Ovary (tissue), 3 donors: Measurements from ENCODE around the gene EPB41L2.

Experiments
- POLR2A ChIP-seq: fragments of 450-650 bp; IDR thresholded peaks from one replicate; pipeline ENCODE4 v1.6.1; 2017; ENCODE audit warnings: antibody characterized with exemption, mild to moderate bottlenecking, moderate library complexity
- TF ChIP-seq, protein P1 (sequence below), 3 donors: fragments of 450-650 bp in 2 of 3; fragments of 200-600 bp in 1 of 3; IDR thresholded peaks; one replicate each; pipeline versions ENCODE4 v1.5.1 to v1.8.0; 2016 to 2022; ENCODE audit warnings: antibody characterized with exemption in 3 of 3, mild to moderate bottlenecking in 1 of 3
- donor health status: DM: no; HTN: no; CAD: no.

DNA sequence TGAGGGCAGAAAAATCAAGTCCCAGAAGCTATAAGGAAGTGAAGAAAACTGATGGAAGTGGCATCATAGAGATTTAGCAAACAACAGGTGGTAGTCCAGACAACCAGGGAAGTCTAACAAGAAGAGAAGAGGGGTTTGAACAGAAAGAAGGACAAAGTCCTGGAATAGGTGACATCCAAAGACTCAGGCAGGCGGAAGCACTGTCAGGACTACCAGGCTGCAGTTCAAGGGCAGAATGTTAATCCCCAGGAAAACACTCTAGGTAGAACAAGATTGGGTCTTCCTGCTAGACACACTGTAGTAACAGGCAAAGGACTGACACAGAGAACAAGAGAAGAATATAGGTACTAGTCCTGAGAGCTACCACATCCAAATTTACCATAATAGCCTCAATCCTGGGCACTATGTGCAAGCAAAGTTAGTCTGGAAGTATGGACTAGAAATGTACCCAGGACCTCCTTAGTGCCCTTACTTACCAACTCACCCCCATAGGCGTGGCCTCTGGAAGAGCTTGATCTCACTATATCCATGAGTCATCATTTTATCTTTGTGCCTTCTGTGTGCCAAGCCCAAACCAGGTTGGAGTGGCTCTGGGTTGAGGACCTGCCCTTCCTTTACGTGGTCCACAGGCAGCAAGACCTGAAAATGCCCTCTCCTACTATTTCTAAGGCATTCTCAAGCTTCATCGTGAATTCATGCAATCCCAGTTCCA is 2.2 kb upstream of the EPB41L2 start:
- TF ChIP-seq POLR2A: no peak
- TF ChIP-seq, protein P1, sequence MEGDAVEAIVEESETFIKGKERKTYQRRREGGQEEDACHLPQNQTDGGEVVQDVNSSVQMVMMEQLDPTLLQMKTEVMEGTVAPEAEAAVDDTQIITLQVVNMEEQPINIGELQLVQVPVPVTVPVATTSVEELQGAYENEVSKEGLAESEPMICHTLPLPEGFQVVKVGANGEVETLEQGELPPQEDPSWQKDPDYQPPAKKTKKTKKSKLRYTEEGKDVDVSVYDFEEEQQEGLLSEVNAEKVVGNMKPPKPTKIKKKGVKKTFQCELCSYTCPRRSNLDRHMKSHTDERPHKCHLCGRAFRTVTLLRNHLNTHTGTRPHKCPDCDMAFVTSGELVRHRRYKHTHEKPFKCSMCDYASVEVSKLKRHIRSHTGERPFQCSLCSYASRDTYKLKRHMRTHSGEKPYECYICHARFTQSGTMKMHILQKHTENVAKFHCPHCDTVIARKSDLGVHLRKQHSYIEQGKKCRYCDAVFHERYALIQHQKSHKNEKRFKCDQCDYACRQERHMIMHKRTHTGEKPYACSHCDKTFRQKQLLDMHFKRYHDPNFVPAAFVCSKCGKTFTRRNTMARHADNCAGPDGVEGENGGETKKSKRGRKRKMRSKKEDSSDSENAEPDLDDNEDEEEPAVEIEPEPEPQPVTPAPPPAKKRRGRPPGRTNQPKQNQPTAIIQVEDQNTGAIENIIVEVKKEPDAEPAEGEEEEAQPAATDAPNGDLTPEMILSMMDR (IDR thresholded peaks at IDR 0.05): no peak
